ENCODE measurements around the gene AURKB.

DNA sequence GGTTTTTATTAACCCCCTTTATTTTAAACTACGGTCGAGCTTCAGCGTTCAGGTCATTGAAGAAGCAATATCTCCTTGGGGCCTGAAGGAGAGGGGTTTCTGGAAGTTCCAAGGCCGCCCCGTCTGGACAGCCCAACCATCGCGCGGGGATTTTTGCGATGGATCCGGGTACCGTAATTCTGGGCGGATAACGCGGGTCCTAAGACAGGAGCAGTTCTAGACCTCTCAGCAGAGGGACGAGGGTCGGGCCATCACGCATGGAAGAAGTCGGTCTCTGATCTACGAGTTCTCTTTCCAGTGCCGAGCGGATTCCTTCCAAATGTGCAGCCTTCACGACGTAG, 24.0 kb downstream of the AURKB start:
- TF ChIP-seq CTCF (conservative IDR thresholded peaks at IDR 0.05) (peak; percentile 37; the same call in 1 of the 2 replicates), EZH2 (IDR thresholded peaks at IDR 0.05; ENCODE audit: low read depth) (no peak)
